AG09309 (cell line): ENCODE measurements around the gene IRX4.

ENCODE experiments used
- DNase-seq: peaks from one replicate; pipeline ENCODE4 v3.0.0-alpha.2; 2010; ENCODE audit warnings: low read depth
- H3K4me3 ChIP-seq: 2 replicates; pipeline ENCODE4 v1.5.1; 2011; ENCODE audit warnings: mild to moderate bottlenecking, low read depth, low read length, moderate library complexity; ENCODE audit not compliant: control insufficient read depth
- CTCF ChIP-seq: IDR thresholded peaks from 2 replicates; pipeline ENCODE4 v1.5.1; 2011; ENCODE audit warnings: mild to moderate bottlenecking, low read depth, low read length, inconsistent platforms; ENCODE audit not compliant: insufficient read depth, control insufficient read depth; ENCODE audit errors: missing control alignments

IRX4 gene

GRCh38 chr5:1886846-1887587 lies 4.3 kb upstream of the IRX4 start:
- no peak for DNase-seq
- TF ChIP-seq CTCF, result no peak
- H3K4me3 ChIP-seq, result no peak overlapping the region

- H3K4me3 ChIP-seq, result no peak overlapping the region
- TF ChIP-seq CTCF, result no peak
- DNase-seq, result no peak
Measured at GRCh38 chr5:1885868-1886845, 3.4 kb upstream of the IRX4 start.

GRCh38 chr5:1885404-1885755 lies 2.7 kb upstream of the IRX4 start:
- DNase-seq, result no peak
- H3K4me3 ChIP-seq, result no peak overlapping the region
- no peak for TF ChIP-seq CTCF

GRCh38 chr5:1884678-1885403 lies 2.1 kb upstream of the IRX4 start:
- no peak for DNase-seq
- TF ChIP-seq CTCF, result no peak
- no peak overlapping the region for H3K4me3 ChIP-seq

GRCh38 chr5:1883925-1884677 lies 1.4 kb upstream of the IRX4 start:
- no peak for DNase-seq
- no peak overlapping the region for H3K4me3 ChIP-seq
- TF ChIP-seq CTCF, result no peak

- TF ChIP-seq CTCF, result no peak
- DNase-seq, result no peak
- H3K4me3 ChIP-seq, result no peak overlapping the region
Measured at GRCh38 chr5:1883120-1883924, 597 bp upstream of the IRX4 start.
